Mucosa of stomach (tissue), 1 donor: Measurements from ENCODE around the gene RRP15.

Source experiments
- H3K27me3 ChIP-seq: one replicate; pipeline ENCODE4 v1.7.0; 2013; ENCODE audit warnings: mild to moderate bottlenecking, low read length; ENCODE audit not compliant: control insufficient read depth, insufficient read depth
- H3K36me3 ChIP-seq: one replicate; pipeline ENCODE4 v1.7.0; 2013; ENCODE audit warnings: low read length; ENCODE audit not compliant: control insufficient read depth, insufficient read depth
- H3K4me1 ChIP-seq: one replicate; pipeline ENCODE4 v1.7.0; 2013; ENCODE audit warnings: mild to moderate bottlenecking, low read length; ENCODE audit not compliant: control insufficient read depth, insufficient read depth
- H3K4me3 ChIP-seq: one replicate; pipeline ENCODE4 v1.7.0; 2013; ENCODE audit warnings: low read length
- H3K9ac ChIP-seq: one replicate; pipeline ENCODE4 v1.7.0; 2013; ENCODE audit warnings: mild to moderate bottlenecking, low read length, moderate library complexity
- H3K9me3 ChIP-seq: one replicate; pipeline ENCODE4 v1.7.0; 2013; ENCODE audit warnings: mild to moderate bottlenecking, low read length, moderate library complexity; ENCODE audit not compliant: control insufficient read depth
- donor health status: Pancreatic carcinoma.

RRP15 gene

GRCh38 chr1:218346391-218347204 lies 61.5 kb downstream of the RRP15 start:
- Histone ChIP-seq H3K9ac (peak overlapping the region; percentile 76), H3K9me3 (no peaks in the 10 kb centered on the region), H3K4me1 (peaks cover 18% of the 10 kb centered on the region), H3K36me3 (no peaks in the 10 kb centered on the region), H3K4me3 (peak overlapping the region; percentile 32), H3K27me3 (peaks cover 35% of the 10 kb centered on the region)

- Histone ChIP-seq H3K27me3 (peaks cover 35% of the 10 kb centered on the region), H3K9ac (peak overlapping the region; percentile 76), H3K4me1 (peaks cover 18% of the 10 kb centered on the region), H3K4me3 (no peak overlapping the region), H3K9me3 (no peaks in the 10 kb centered on the region), H3K36me3 (no peaks in the 10 kb centered on the region)
Measured at GRCh38 chr1:218347336-218347722, 62.2 kb downstream of the RRP15 start.

GRCh38 chr1:218347723-218348627 lies 62.9 kb downstream of the RRP15 start:
- H3K4me3 ChIP-seq = no peak overlapping the region
- H3K9me3 ChIP-seq = no peaks in the 10 kb centered on the region
- peaks cover 35% of the 10 kb centered on the region for H3K27me3 ChIP-seq
- H3K9ac ChIP-seq = peak overlapping the region; percentile 76
- H3K4me1 ChIP-seq = peaks cover 18% of the 10 kb centered on the region
- H3K36me3 ChIP-seq = no peaks in the 10 kb centered on the region

- H3K4me1 ChIP-seq = peaks cover 18% of the 10 kb centered on the region
- H3K27me3 ChIP-seq = peaks cover 35% of the 10 kb centered on the region
- no peaks in the 10 kb centered on the region for H3K36me3 ChIP-seq
- no peaks in the 10 kb centered on the region for H3K9me3 ChIP-seq
- no peak overlapping the region for H3K4me3 ChIP-seq
- H3K9ac ChIP-seq = no peak overlapping the region
Measured at GRCh38 chr1:218348628-218349071, 63.6 kb downstream of the RRP15 start.

GRCh38 chr1:218349348-218350034 lies 64.4 kb downstream of the RRP15 start:
- H3K27me3 ChIP-seq = peaks cover 31% of the 10 kb centered on the region
- no peak overlapping the region for H3K4me3 ChIP-seq
- peaks cover 18% of the 10 kb centered on the region for H3K4me1 ChIP-seq
- no peak overlapping the region for H3K9ac ChIP-seq
- no peaks in the 10 kb centered on the region for H3K36me3 ChIP-seq
- no peaks in the 10 kb centered on the region for H3K9me3 ChIP-seq

GRCh38 chr1:218350035-218350525 lies 65.0 kb downstream of the RRP15 start:
- Histone ChIP-seq H3K9ac (no peak overlapping the region), H3K4me1 (peaks cover 14% of the 10 kb centered on the region), H3K4me3 (no peak overlapping the region)

GRCh38 chr1:218350801-218351266 lies 65.7 kb downstream of the RRP15 start:
- H3K4me3 ChIP-seq = no peak overlapping the region
- H3K9ac ChIP-seq = no peak overlapping the region

More at GRCh38 chr1:218350035-218350525, 65.0 kb downstream of the RRP15 start:
- H3K36me3 ChIP-seq = no peaks in the 10 kb centered on the region
- H3K27me3 ChIP-seq = peaks cover 25% of the 10 kb centered on the region
- no peaks in the 10 kb centered on the region for H3K9me3 ChIP-seq

GRCh38 chr1:218351391-218352074 lies 66.4 kb downstream of the RRP15 start:
- H3K4me3 ChIP-seq = no peak overlapping the region
- no peak overlapping the region for H3K9ac ChIP-seq

More at GRCh38 chr1:218350801-218351266, 65.7 kb downstream of the RRP15 start:
- Histone ChIP-seq H3K27me3 (peaks cover 18% of the 10 kb centered on the region), H3K4me1 (peaks cover 8% of the 10 kb centered on the region), H3K36me3 (no peaks in the 10 kb centered on the region), H3K9me3 (no peaks in the 10 kb centered on the region)

GRCh38 chr1:218352075-218352438 lies 67.0 kb downstream of the RRP15 start:
- H3K4me3 ChIP-seq = no peak overlapping the region
- H3K9ac ChIP-seq = no peak overlapping the region
- no peaks in the 10 kb centered on the region for H3K9me3 ChIP-seq
- peaks cover 6% of the 10 kb centered on the region for H3K27me3 ChIP-seq
- no peaks in the 10 kb centered on the region for H3K36me3 ChIP-seq
- peaks cover 3% of the 10 kb centered on the region for H3K4me1 ChIP-seq

More at GRCh38 chr1:218351391-218352074, 66.4 kb downstream of the RRP15 start:
- Histone ChIP-seq H3K27me3 (peaks cover 11% of the 10 kb centered on the region), H3K36me3 (no peaks in the 10 kb centered on the region), H3K9me3 (no peaks in the 10 kb centered on the region), H3K4me1 (peaks cover 8% of the 10 kb centered on the region)

GRCh38 chr1:218353656-218354055 lies 68.6 kb downstream of the RRP15 start:
- H3K4me1 ChIP-seq = no peaks in the 10 kb centered on the region
- H3K27me3 ChIP-seq = no peaks in the 10 kb centered on the region
- no peak overlapping the region for H3K9ac ChIP-seq
- H3K9me3 ChIP-seq = no peaks in the 10 kb centered on the region
- H3K36me3 ChIP-seq = no peaks in the 10 kb centered on the region
- no peak overlapping the region for H3K4me3 ChIP-seq

- no peak overlapping the region for H3K9ac ChIP-seq
- H3K27me3 ChIP-seq = no peaks in the 10 kb centered on the region
- H3K4me3 ChIP-seq = no peak overlapping the region
- no peaks in the 10 kb centered on the region for H3K4me1 ChIP-seq
- H3K36me3 ChIP-seq = no peaks in the 10 kb centered on the region
- H3K9me3 ChIP-seq = no peaks in the 10 kb centered on the region
Measured at GRCh38 chr1:218355278-218355677, 70.2 kb downstream of the RRP15 start.
